HepG2 (cell line): ENCODE measurements around the gene GMPPB.
"Not testable (repeated sequence)": the region's sequence is repeated elsewhere in the genome, so short reads cannot be mapped to it uniquely, and the experiment has no call there.

ENCODE experiments used
- BATF2 ChIP-seq: sonication (generic); formaldehyde crosslinking; IDR thresholded peaks from 2 replicates; pipeline ENCODE4 v1.8.0; 2022; ENCODE audit warnings: mild to moderate bottlenecking, missing genetic modification reagents, moderate library complexity
- CTCF ChIP-seq: sonication (generic); formaldehyde crosslinking; IDR thresholded peaks from 2 replicates; pipeline ENCODE4 v1.5.0; 2020; ENCODE audit warnings: mild to moderate bottlenecking, missing genetic modification reagents, moderate library complexity

GRCh38 chr3:49686346-49686745 lies 37.4 kb downstream of the GMPPB start:
- TF ChIP-seq CTCF, BATF2: not testable (repeated sequence)
